GM18511 (cell line): Measurements from ENCODE around the gene CCDC144A.
"Not testable (repeated sequence)": the region's sequence is repeated elsewhere in the genome, so short reads cannot be mapped to it uniquely, and the experiment has no call there.

Experiments
- ATAC-seq: cut with Tn5 transposase; IDR thresholded peaks from one replicate; pipeline ENCODE4 v1.9.1; 2021; ENCODE audit warnings: mild to moderate bottlenecking, moderate library complexity; ENCODE audit not compliant: unreplicated experiment

The CCDC144A gene

DNA sequence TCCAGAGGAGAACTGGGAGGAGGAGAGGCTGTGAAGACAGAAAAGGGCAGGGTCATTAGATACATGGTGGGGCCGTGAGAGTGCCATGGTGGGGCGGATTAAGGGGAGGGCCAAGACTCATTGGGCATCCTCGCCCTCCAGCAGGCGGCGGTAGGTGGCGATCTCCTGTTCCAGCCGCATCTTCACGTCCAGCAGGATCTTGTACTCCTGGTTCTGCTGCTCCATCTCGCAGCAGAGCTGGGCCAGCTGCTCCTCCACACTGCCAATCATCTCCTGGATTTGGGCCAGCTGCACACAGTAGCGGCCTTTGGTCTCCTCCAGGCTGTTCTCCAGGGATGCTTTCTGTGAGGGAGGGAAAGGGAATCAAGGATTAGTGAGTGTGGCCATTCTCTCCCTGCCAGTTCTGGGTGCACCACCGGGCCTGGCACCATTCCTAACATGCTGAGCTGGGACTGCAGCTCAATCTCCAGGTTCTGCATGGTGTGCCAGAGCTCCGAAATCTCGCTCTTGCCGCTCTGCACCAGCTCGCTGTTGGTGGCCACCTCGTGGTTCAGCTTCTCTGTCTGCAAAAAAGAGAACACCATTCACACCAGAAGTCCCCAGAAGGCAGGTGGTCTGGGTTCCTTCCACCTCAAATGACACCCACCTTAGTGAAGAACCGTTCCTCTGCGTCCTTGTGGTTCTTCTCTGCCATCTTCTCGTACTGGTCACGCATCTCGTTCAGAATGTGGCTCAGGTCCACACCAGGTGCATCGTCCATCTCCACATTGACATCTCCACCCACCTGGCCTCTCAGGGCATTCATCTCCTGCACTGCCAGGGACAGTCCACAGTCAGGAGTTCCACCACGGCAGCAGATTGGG lies 129.0 kb downstream of the CCDC144A start:
- no peak for ATAC-seq

DNA sequence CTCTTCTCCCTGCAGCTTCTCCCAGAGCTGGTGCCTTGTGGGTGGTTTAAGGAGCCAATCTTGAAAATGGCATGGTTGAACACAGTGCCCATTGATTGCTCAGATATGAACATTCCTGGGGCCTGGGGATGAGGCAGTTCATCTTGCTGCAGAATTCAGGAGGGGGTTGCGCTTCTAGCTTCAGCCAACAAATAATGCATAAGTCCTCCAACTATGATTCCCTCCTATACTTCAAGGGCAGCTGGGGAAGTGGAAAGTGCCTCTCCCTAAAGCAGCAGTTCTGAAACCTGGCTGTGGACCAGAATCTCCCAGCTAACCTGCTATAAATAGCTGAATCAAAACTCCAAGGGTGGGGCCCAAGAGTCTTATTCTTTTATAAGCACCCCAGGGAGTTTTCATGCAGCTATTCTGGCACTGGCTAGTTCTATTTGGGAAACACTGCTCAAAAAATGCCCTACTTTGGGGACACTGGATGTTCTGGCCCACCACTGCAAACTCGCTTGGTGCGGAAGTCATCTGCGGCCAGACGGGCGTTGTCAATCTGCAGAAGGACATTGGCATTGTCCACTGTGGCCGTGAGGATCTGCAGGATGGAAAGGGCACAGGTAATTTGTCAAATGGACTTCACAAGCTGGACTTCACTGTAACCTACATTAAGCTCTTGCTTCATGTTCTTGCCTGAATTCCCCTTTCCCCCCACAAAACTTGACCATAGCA lies 130.3 kb downstream of the CCDC144A start:
- no peak for ATAC-seq

DNA sequence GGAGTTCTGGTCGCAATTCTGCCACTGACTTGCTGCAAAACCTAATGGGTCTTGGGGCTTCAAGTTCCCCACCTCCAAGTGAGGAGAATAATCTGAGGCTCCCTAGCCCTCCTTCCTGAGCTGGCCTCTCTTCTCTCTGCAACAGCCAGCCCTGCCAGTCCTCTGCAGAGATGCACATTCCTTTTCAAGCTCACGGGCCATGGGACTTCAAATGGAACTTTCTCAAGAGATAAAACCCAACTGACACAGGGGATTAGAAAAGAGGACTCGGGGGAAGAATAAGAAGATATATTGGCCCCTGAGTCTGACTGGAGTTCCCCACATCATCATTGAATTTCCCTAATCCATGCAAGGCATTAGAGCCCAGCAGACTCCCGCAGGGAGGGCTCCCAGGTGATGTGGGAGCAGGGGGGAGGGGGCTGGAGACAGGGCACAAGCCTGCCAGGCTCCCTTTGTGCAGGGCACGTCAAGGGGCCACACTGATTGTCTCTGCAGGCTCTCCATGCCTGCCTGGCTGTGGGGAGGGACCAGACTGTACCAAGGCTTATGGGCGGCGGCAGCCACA lies 131.0 kb downstream of the CCDC144A start:
- ATAC-seq: no peak

DNA sequence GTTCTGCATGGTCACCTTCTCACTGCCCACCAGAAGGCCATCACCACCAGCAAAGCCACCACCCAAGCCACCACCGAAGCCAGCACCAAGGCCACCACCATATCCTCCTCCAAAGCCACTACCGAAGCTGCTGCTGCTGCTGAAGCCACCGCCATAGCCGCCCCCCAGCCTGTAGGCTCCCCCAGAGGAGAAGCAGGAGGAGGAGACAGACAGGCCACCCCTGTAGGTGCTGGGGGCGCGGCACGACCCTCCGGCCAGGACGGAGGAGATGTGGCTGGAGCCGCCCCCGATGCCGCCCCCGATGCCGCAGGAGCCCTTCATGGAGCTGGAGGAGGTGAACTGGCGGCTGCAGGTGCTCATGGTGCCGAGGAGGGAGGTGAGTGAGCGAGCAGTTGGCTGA lies 132.1 kb downstream of the CCDC144A start:
- ATAC-seq: not testable (repeated sequence)

DNA sequence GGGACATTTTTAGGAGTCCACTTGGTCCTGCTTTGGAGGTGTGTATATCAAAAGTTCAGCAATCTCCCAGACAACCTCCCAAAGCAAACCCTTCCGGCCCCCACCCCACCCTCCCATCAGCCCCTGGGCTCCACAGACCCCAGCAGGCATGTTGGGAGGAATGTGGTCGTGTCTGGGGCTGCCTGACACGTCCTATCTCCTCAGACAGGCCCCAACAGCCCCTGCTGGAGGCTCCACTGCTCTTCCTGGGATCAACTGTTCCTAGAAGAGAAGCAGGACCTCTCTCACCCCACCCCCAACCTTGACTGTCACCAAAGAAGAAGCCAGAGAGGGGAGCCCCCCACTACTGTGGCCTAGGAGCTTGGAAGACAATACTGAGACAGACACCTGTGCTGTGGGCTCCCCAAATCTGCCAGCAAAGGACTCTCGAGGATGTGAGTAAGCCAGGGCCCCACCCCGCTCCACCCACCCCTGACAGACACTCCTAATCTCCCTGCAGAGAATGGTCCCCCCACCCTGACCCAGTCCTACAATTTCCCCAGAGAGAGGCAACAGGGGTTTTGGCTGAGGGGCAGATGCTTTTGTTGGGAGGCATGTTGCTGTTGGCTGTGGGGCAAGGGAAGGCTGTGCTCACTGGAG lies 133.8 kb downstream of the CCDC144A start:
- ATAC-seq: not testable (repeated sequence)
